PFSK-1 (cell line): ENCODE measurements around the gene SIRT3.

ENCODE experiments used
- FOXP2 ChIP-seq: optimal IDR thresholded peaks from 2 replicates; pipeline ENCODE3; 2011; ENCODE audit warnings: borderline replicate concordance, control low read depth, inconsistent platforms; ENCODE audit not compliant: insufficient read depth; ENCODE audit errors: extremely low read length, extremely low read depth
- POLR2AphosphoS5 ChIP-seq: IDR thresholded peaks from 2 replicates; pipeline ENCODE4 v1.6.1; 2012; ENCODE audit warnings: low read depth, mild to moderate bottlenecking, control low read depth, low read length, moderate library complexity
- REST ChIP-seq, 2 experiments: IDR thresholded peaks; 2 replicates each; pipeline versions ENCODE4 v1.6.1 to v1.8.0; 2011 to 2012; ENCODE audit warnings: low read depth in 2 of 2, low read length in 2 of 2, control low read depth in 1 of 2, inconsistent platforms in 1 of 2, mild to moderate bottlenecking in 1 of 2, moderate library complexity in 1 of 2; ENCODE audit not compliant: insufficient read depth in 1 of 2
- SIN3A ChIP-seq: IDR thresholded peaks from 2 replicates; pipeline ENCODE4 v1.6.1; 2012; ENCODE audit warnings: mild to moderate bottlenecking, low read length, moderate library complexity, borderline replicate concordance; ENCODE audit not compliant: insufficient read depth
- TAF1 ChIP-seq: IDR thresholded peaks from 2 replicates; pipeline ENCODE4 v1.6.1; 2012; ENCODE audit warnings: low read length, control low read depth, borderline replicate concordance; ENCODE audit not compliant: insufficient read depth

The SIRT3 gene

GRCh38 chr11:257766-258493, 21.8 kb upstream of the SIRT3 start:
- TF ChIP-seq SIN3A, result no peak
- TF ChIP-seq REST (IDR thresholded peaks at IDR 0.05; ENCODE audit: insufficient read depth in 1 of 2, low read depth in 2 of 2, low read length in 2 of 2), result no peak
- no peak for TF ChIP-seq POLR2AphosphoS5
- no peak for TF ChIP-seq TAF1
- TF ChIP-seq FOXP2, result no peak

- TF ChIP-seq POLR2AphosphoS5 (no peak), FOXP2 (no peak), SIN3A (no peak), REST (IDR thresholded peaks at IDR 0.05; ENCODE audit: insufficient read depth in 1 of 2, low read depth in 2 of 2, low read length in 2 of 2) (no peak), TAF1 (no peak)
Observed at GRCh38 chr11:256952-257737, 21.0 kb upstream of the SIRT3 start.

- TF ChIP-seq FOXP2, result no peak
- no peak for TF ChIP-seq REST (IDR thresholded peaks at IDR 0.05; ENCODE audit: insufficient read depth in 1 of 2, low read depth in 2 of 2, low read length in 2 of 2)
- TF ChIP-seq SIN3A, result no peak
- no peak for TF ChIP-seq POLR2AphosphoS5
- TF ChIP-seq TAF1, result no peak
Observed at GRCh38 chr11:255816-256215, 19.7 kb upstream of the SIRT3 start.

GRCh38 chr11:255176-255575, 19.0 kb upstream of the SIRT3 start:
- TF ChIP-seq POLR2AphosphoS5, result no peak

GRCh38 chr11:253886-254270, 17.7 kb upstream of the SIRT3 start:
- TF ChIP-seq TAF1, result no peak
- no peak for TF ChIP-seq POLR2AphosphoS5
- TF ChIP-seq REST (IDR thresholded peaks at IDR 0.05; ENCODE audit: insufficient read depth in 1 of 2, low read depth in 2 of 2, low read length in 2 of 2), result no peak
- TF ChIP-seq SIN3A, result no peak
- TF ChIP-seq FOXP2, result no peak
